Neural cell (in vitro differentiated cells): ENCODE measurements around the gene SMAD4.

ENCODE experiments used
- CTCF ChIP-seq: fragments of 450-650 bp; IDR thresholded peaks from 2 replicates; pipeline ENCODE4 v1.5.1; 2014; ENCODE audit warnings: antibody characterized with exemption, mild to moderate bottlenecking, moderate library complexity; ENCODE audit not compliant: poor library complexity, severe bottlenecking
- EP300 ChIP-seq: fragments of 450-650 bp; conservative IDR thresholded peaks from 2 replicates; pipeline ENCODE4 v1.6.1; 2014; ENCODE audit warnings: antibody characterized with exemption, mild to moderate bottlenecking, moderate library complexity; ENCODE audit not compliant: poor library complexity, severe bottlenecking
- EZH2 ChIP-seq: fragments of 200-600, 300-800 bp; shearing (Covaris generic), sonication (generic); IDR thresholded peaks from 2 replicates; pipeline ENCODE4 v1.6.1; 2014; ENCODE audit warnings: antibody characterized with exemption, low read length, borderline replicate concordance, mild to moderate bottlenecking; ENCODE audit not compliant: insufficient read depth, poor library complexity, severe bottlenecking
- RAD21 ChIP-seq: fragments of 450-650 bp; conservative IDR thresholded peaks from 2 replicates; pipeline ENCODE4 v1.6.1; 2014; ENCODE audit warnings: antibody characterized with exemption, mild to moderate bottlenecking, moderate library complexity

DNA sequence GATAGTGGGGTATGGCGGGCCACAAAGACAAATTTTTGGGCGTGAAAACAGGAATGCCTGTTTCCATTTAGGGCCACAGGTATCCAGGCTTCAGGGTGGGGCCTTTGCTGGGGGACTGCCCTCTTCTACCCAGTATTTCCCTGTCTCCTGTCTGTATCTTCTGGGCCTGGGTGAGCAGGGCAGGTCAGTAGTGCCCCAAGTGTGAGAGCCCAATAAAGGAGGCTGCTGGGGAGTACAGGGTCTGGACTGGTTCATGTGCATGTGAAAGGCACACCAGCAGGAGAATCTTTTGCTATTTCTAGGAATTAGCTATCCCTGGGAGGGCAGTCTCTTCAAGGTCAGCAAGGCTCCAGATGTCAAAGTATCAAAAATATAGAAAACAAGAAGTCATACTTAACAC lies 96.0 kb downstream of the SMAD4 start:
- TF ChIP-seq RAD21 (no peak), EZH2 (no peak), CTCF (no peak), EP300 (no peak)
